GM12891 (cell line): ENCODE measurements around the gene TLCD5.

Experiments
- POLR2A ChIP-seq: IDR thresholded peaks from 2 replicates; pipeline ENCODE4 v1.6.1; 2011; ENCODE audit warnings: low read depth, low read length, control low read depth
- POLR2AphosphoS5 ChIP-seq: IDR thresholded peaks from 2 replicates; pipeline ENCODE4 v1.6.1; 2011; ENCODE audit warnings: low read depth, low read length, control low read depth
- POU2F2 ChIP-seq: IDR thresholded peaks from 2 replicates; pipeline ENCODE4 v1.6.1; 2011; ENCODE audit warnings: low read depth, mild to moderate bottlenecking, control low read depth, low read length, moderate library complexity
- SPI1 ChIP-seq: IDR thresholded peaks from 2 replicates; pipeline ENCODE4 v1.6.1; 2011; ENCODE audit warnings: low read depth, low read length, control low read depth
- TAF1 ChIP-seq: IDR thresholded peaks from 2 replicates; pipeline ENCODE4 v1.6.1; 2011; ENCODE audit warnings: low read depth, low read length, control low read depth

GRCh38 chr11:120305286-120305685 lies 19.8 kb upstream of the TLCD5 start:
- TF ChIP-seq TAF1 (no peak), POLR2AphosphoS5 (no peak), POLR2A (no peak), POU2F2 (no peak), SPI1 (no peak)
